Lung (tissue), 12 donors: ENCODE data around the gene AKAP6. TPM values are rescaled to one million over a fixed set of nuclear protein-coding genes. Genes with fewer than 3 reads are reported as not detected.

Experiments
- ATAC-seq: fragments of 200-7000 bp; cut with Tn5 transposase; one replicate; pipeline ENCODE4 v1.9.1; 2020; ENCODE audit warnings: moderate number of reproducible peaks; ENCODE audit not compliant: insufficient read depth, low FRiP score
- DNase-seq, 3 donors: peaks; one replicate each; pipeline ENCODE4 v3.0.0-alpha.2; 2013 to 2017
- H3K27ac ChIP-seq, 2 donors: one replicate each; pipeline ENCODE4 v1.5.1; 2013; ENCODE audit warnings: mild to moderate bottlenecking in 2 of 2, moderate library complexity in 2 of 2, control low read depth in 1 of 2, inconsistent platforms in 1 of 2, low read depth in 1 of 2, low read length in 1 of 2
- H3K27me3 ChIP-seq, 3 donors: one replicate each; pipeline ENCODE4 v1.5.1; 2013; ENCODE audit warnings: low read length in 2 of 3; ENCODE audit not compliant: control insufficient read depth in 3 of 3, insufficient read depth in 3 of 3
- H3K36me3 ChIP-seq, 4 donors: one replicate each; pipeline ENCODE4 v1.5.1; 2013; ENCODE audit warnings: low read length in 4 of 4, mild to moderate bottlenecking in 1 of 4, moderate library complexity in 1 of 4; ENCODE audit not compliant: control insufficient read depth in 4 of 4, insufficient read depth in 4 of 4
- H3K4me1 ChIP-seq, 5 donors: one replicate each; pipeline ENCODE4 v1.5.1; 2013; ENCODE audit warnings: low read length in 5 of 5, mild to moderate bottlenecking in 2 of 5, moderate library complexity in 1 of 5; ENCODE audit not compliant: control insufficient read depth in 5 of 5, insufficient read depth in 5 of 5
- H3K4me3 ChIP-seq: one replicate; pipeline ENCODE4 v1.5.1; 2013; ENCODE audit warnings: mild to moderate bottlenecking, control low read depth, moderate library complexity
- H3K9ac ChIP-seq, 2 donors: one replicate each; pipeline ENCODE4 v1.5.1; 2013; ENCODE audit warnings: low read length in 2 of 2, control low read depth in 1 of 2; ENCODE audit not compliant: insufficient read depth in 1 of 2
- H3K9me3 ChIP-seq, 4 donors: one replicate each; pipeline ENCODE4 v1.5.1; 2013; ENCODE audit warnings: low read length in 3 of 4, mild to moderate bottlenecking in 1 of 4, moderate library complexity in 1 of 4; ENCODE audit not compliant: control insufficient read depth in 4 of 4, insufficient read depth in 3 of 4
- WGBS, 2 donors: extraction: QIAGEN DNeasy Blood & Tissue Kit; methylation state at CpG; one replicate each; pipeline ENCODE4 v1.1.7; 2013; 5-methylcytosine and 5-hydroxymethylcytosine counted together
- polyA plus RNA-seq, 2 donors: library from polyadenylated mRNA; stranded (reverse); fragments of 200-250 nt; gene quantifications; one replicate each; pipeline ENCODE4 v1.2.1, GENCODE V29; 2013
- total RNA-seq, 2 donors: library from RNA; depleted of rRNA in 1 of 2; stranded (reverse); fragments of >200 nt in 1 of 2; gene quantifications; one replicate each; pipeline ENCODE4 v1.2.1, GENCODE V29; 2014 to 2021
- TF ChIP-seq, protein P1 (sequence below): IDR thresholded peaks from 2 replicates; pipeline ENCODE4 v1.5.1; 2012; ENCODE audit warnings: mild to moderate bottlenecking; ENCODE audit errors: control extremely low read depth, extremely low read depth
- donor health status: control.
- donor health status: control.
- donor health status: Bipolar disorder and iron deficiency.
- donor health status: healthy.
- donor health status: DM: yes; HTN: yes; CAD: no.

The AKAP6 gene
- total and polyA plus RNA-seq, 4 donors, result 1.5 to 27.1 (median 7.7) TPM

DNA sequence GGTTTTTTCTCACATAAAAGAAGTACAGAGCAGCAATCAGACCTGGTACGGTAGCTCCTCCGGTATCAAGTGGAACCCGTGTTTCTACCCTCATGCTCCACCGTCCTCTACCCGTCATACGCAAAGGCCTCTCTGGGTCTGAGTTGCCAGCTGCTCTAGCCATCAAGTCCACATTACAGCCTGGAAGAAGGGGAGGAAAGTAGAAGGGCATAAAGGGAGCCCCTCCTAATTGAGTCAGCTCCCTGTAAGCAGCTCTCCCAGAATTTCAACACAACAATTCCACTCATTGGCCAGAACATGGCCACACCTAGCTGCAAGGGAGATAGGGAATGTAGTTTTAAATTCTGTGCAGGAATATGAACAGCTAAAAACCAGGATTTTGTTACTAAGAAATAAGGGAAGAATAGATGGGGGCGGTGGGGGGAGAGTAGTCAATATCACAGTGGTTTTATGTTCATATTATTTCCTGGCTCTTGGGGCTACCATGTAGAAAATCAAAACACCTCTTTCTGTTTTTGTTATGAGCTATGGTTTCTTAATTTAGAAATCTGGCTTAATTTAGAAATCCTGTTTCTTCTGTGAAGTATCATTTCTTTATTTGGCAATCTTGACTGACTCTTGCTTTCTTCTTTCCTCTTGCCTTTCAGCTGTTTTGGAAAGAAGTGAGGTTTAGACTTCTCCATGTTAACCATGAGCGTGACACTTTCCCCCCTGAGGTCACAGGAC lies 103.9 kb downstream of the AKAP6 start:
- Histone ChIP-seq H3K27ac (peak overlapping the region in 1 of 2 donors; percentile 47), H3K36me3 (peaks cover 0 to 3% (median 2%) of the 10 kb centered on the region in 4 donors), H3K27me3 (no peaks in the 10 kb centered on the region), H3K4me1 (peaks cover 0 to 16% (median 6%) of the 10 kb centered on the region in 5 donors), H3K9ac (no peak overlapping the region), H3K4me3 (no peak overlapping the region), H3K9me3 (no peaks in the 10 kb centered on the region)
- no peak for DNase-seq
- TF ChIP-seq, protein P1, sequence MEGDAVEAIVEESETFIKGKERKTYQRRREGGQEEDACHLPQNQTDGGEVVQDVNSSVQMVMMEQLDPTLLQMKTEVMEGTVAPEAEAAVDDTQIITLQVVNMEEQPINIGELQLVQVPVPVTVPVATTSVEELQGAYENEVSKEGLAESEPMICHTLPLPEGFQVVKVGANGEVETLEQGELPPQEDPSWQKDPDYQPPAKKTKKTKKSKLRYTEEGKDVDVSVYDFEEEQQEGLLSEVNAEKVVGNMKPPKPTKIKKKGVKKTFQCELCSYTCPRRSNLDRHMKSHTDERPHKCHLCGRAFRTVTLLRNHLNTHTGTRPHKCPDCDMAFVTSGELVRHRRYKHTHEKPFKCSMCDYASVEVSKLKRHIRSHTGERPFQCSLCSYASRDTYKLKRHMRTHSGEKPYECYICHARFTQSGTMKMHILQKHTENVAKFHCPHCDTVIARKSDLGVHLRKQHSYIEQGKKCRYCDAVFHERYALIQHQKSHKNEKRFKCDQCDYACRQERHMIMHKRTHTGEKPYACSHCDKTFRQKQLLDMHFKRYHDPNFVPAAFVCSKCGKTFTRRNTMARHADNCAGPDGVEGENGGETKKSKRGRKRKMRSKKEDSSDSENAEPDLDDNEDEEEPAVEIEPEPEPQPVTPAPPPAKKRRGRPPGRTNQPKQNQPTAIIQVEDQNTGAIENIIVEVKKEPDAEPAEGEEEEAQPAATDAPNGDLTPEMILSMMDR, result no peak
- ATAC-seq, result peak; percentile 47
- WGBS, 2 donors, result 80 to 90% methylated on average over 8 of the region's 8 CpGs

DNA sequence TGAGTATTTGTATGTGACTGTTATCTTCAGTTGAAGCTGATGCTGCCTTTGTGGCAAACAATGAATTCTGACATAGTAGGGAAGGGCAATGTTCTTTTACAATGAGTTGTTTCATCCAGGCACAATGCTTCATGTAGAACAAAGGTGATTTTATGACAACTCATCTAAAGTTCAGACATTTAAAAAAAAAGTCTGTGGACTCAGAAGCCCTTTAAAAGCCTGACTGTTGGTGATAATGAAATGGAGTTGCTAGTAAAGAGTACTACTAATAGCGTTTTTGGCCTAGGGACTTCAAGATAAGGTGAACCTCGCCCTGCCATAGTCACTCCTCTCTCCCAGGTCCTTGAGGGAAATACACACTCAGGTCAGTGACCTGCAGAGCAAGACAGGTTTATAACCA lies 105.1 kb downstream of the AKAP6 start:
- Histone ChIP-seq H3K36me3 (peaks cover 0 to 3% (median 2%) of the 10 kb centered on the region in 4 donors), H3K27me3 (no peaks in the 10 kb centered on the region), H3K4me3 (no peak overlapping the region), H3K27ac (peak overlapping the region in 1 of 2 donors; percentile 58), H3K9ac (no peak overlapping the region), H3K4me1 (peaks cover 0 to 12% (median 4%) of the 10 kb centered on the region in 5 donors), H3K9me3 (no peaks in the 10 kb centered on the region)
- ATAC-seq (no peak), DNase-seq (no peak)
- WGBS, 2 donors, result 62 to 84% methylated on average over 2 of the region's 2 CpGs
- TF ChIP-seq, protein P1, result no peak

DNA sequence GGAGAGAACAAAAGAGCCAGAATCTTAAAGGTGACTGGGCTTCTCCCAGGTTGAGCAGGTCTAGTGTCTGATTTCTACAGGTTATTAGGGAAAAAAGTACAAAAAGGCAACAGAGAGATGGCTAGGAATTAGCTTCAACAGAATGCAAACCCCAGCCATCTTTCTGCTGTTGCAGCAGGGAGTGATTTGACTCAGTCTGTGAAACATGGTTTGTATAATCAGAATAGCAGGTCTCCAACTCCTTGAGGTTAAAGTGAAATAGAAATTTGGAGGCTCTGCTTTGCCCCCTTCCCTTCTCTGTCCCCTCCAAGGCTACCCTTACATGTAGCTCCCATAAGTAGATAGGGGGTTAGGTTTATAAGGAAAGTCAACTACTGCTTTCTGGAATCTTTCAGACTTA lies 105.8 kb downstream of the AKAP6 start:
- no peaks in the 10 kb centered on the region for H3K9me3 ChIP-seq
- H3K36me3 ChIP-seq, result peaks cover 0 to 3% (median 2%) of the 10 kb centered on the region in 4 donors
- H3K4me1 ChIP-seq, result peaks cover 0 to 12% (median 0%) of the 10 kb centered on the region in 5 donors
- no peak overlapping the region for H3K9ac ChIP-seq
- H3K27ac ChIP-seq, result peak overlapping the region in 1 of 2 donors; percentile 58
- no peaks in the 10 kb centered on the region for H3K27me3 ChIP-seq
- TF ChIP-seq, protein P1, result no peak
- DNase-seq, result no peak
- no peak for ATAC-seq
- no peak overlapping the region for H3K4me3 ChIP-seq
